K562 (cell line): ENCODE results near the gene TP63. TPM values are rescaled to one million over a fixed set of nuclear protein-coding genes. Genes with fewer than 3 reads are reported as not detected.

ENCODE experiments used
- ATAC-seq: fragments of 200-7000 bp; cut with Tn5 transposase; 3 replicates; pipeline ENCODE4 v1.9.1; 2020; ENCODE audit warnings: moderate library complexity
- BruUV-seq: library from RNA; stranded (reverse); fragments of 400-500 nt; replicated peaks from 2 replicates; lab custom pipeline; 2021; lab: Mats Ljungman, UMichigan
- CTCF ChIA-PET: fragments of 300-600 bp; formaldehyde crosslinking; extraction: SDS; loops from one replicate; lab custom pipeline; 2021; ENCODE audit warnings: low intra/inter-chr PET ratio; lab: Yijun Ruan, JAX
- POLR2A ChIA-PET: fragments of 300-600, 350-650 bp; sonication (Branson Sonifier 250); formaldehyde crosslinking; extraction: SDS; loops from one replicate; lab custom pipeline; 2021; ENCODE audit warnings: antibody characterized with exemption, inconsistent platforms; lab: Yijun Ruan, JAX
- DNase-seq, 4 experiments: peaks; one replicate each; pipeline versions ENCODE4 v3.0.0 to v3.0.0-alpha.2; 2011 to 2018; ENCODE audit warnings: low spot score in 3 of 4, mixed read lengths in 3 of 4; ENCODE audit errors: extremely low read depth in 1 of 4
- FAIRE-seq: peaks from 2 replicates; lab custom pipeline; 2011; peaks lifted over from hg19 to GRCh38; lab: Jason Lieb, UNC
- H2AFZ ChIP-seq: 2 replicates; pipeline ENCODE4 v1.6.0; 2011; ENCODE audit warnings: low read depth, low read length, control low read depth, inconsistent platforms
- H3K27ac ChIP-seq: fragments of 200-600 bp; 3 replicates; pipeline ENCODE4 v1.8.0; 2011; ENCODE audit warnings: low read depth, mild to moderate bottlenecking, control low read depth, inconsistent platforms, low read length, moderate library complexity, mixed read lengths; ENCODE audit errors: extremely low read depth
- H3K27me3 ChIP-seq, 2 experiments: fragments of 300-600 bp in 1 of 2; 2 replicates in 1 of 2; 3 replicates in 1 of 2; pipeline versions ENCODE4 v1.6.0 to v1.8.0; 2011; ENCODE audit warnings: inconsistent platforms in 2 of 2, low read length in 2 of 2, mild to moderate bottlenecking in 1 of 2, mixed read lengths in 1 of 2, moderate library complexity in 1 of 2; ENCODE audit not compliant: control insufficient read depth in 2 of 2, insufficient read depth in 2 of 2
- H3K36me3 ChIP-seq: fragments of 300-600 bp; 3 replicates; pipeline ENCODE4 v1.8.0; 2011; ENCODE audit warnings: mild to moderate bottlenecking, low read length, inconsistent platforms; ENCODE audit not compliant: control insufficient read depth, insufficient read depth
- H3K4me1 ChIP-seq, 2 experiments: fragments of 200-600 bp in 1 of 2; replicated peaks in 1 of 2; 2 replicates in 1 of 2; 3 replicates in 1 of 2; pipeline versions ENCODE4 v1.5.1 to v1.8.0; 2011; ENCODE audit warnings: inconsistent platforms in 2 of 2, low read length in 2 of 2, mild to moderate bottlenecking in 1 of 2, mixed read lengths in 1 of 2, moderate library complexity in 1 of 2; ENCODE audit not compliant: control insufficient read depth in 2 of 2, insufficient read depth in 2 of 2
- H3K4me2 ChIP-seq: 2 replicates; pipeline ENCODE4 v1.6.1; 2011; ENCODE audit warnings: low read length, control low read depth, inconsistent platforms, mixed read lengths; ENCODE audit not compliant: insufficient read depth
- H3K4me3 ChIP-seq: fragments of 200-600 bp; sonication (generic), shearing (Covaris generic); 2 replicates; pipeline ENCODE4 v1.5.1; 2016; ENCODE audit warnings: control low read depth, inconsistent platforms
- H3K79me2 ChIP-seq: fragments of 200-600 bp; 3 replicates; pipeline ENCODE4 v1.8.0; 2011; ENCODE audit warnings: low read length, inconsistent platforms; ENCODE audit not compliant: control insufficient read depth, insufficient read depth
- H3K9ac ChIP-seq, 2 experiments: 2 replicates each; pipeline versions ENCODE4 v1.6.0 to v1.6.1; 2011; ENCODE audit warnings: low read depth in 2 of 2, low read length in 2 of 2, control low read depth in 1 of 2, inconsistent platforms in 1 of 2, mild to moderate bottlenecking in 1 of 2, mixed read lengths in 1 of 2; ENCODE audit not compliant: insufficient read depth in 1 of 2
- H3K9me1 ChIP-seq: one replicate; pipeline ENCODE4 v1.6.0; 2011; ENCODE audit warnings: inconsistent platforms, mild to moderate bottlenecking, low read length, moderate library complexity; ENCODE audit not compliant: control insufficient read depth, insufficient read depth
- H3K9me3 ChIP-seq: replicated peaks from 2 replicates; pipeline ENCODE4 v1.5.1; 2011; ENCODE audit warnings: low read depth, low read length, inconsistent platforms; ENCODE audit not compliant: control insufficient read depth, insufficient read depth
- H4K20me1 ChIP-seq: replicated peaks from 2 replicates; pipeline ENCODE4 v1.6.1; 2011; ENCODE audit warnings: low read length, inconsistent platforms, mixed read lengths; ENCODE audit not compliant: control insufficient read depth, insufficient read depth
- CBFA2T3 ChIP-seq: fragments of 450-650 bp; IDR thresholded peaks from 2 replicates; pipeline ENCODE4 v1.6.1; 2017
- HNRNPLL ChIP-seq: fragments of 200-400 bp; formaldehyde crosslinking; IDR thresholded peaks from 2 replicates; pipeline ENCODE4 v1.6.1; 2017; ENCODE audit warnings: low read length, low read depth, mild to moderate bottlenecking; ENCODE audit not compliant: poor library complexity, severe bottlenecking
- MNT ChIP-seq, 2 experiments: fragments of 450-650 bp; conservative IDR thresholded peaks; 2 replicates each; pipeline ENCODE4 v1.6.1; 2017; ENCODE audit warnings: mild to moderate bottlenecking in 2 of 2, moderate library complexity in 2 of 2
- PTRF ChIP-seq: fragments of 450-650 bp; IDR thresholded peaks from 2 replicates; pipeline ENCODE4 v1.6.1; 2016; ENCODE audit warnings: mild to moderate bottlenecking, missing genetic modification characterization, missing compliant biosample characterization
- RFX7 ChIP-seq: fragments of 250-450 bp; sonication (Bioruptor Pico); IDR thresholded peaks from 2 replicates; pipeline ENCODE4 v1.5.1; 2021; ENCODE audit warnings: mild to moderate bottlenecking
- SIX5 ChIP-seq, 2 experiments: IDR thresholded peaks; 2 replicates each; pipeline ENCODE4 v1.6.1; 2011; ENCODE audit warnings: low read length in 2 of 2, borderline replicate concordance in 1 of 2, low read depth in 1 of 2, mild to moderate bottlenecking in 1 of 2, moderate library complexity in 1 of 2; ENCODE audit not compliant: insufficient read depth in 1 of 2
- XRCC5 ChIP-seq: fragments of 200-400 bp; formaldehyde crosslinking; IDR thresholded peaks from 2 replicates; pipeline ENCODE4 v1.6.1; 2017; ENCODE audit warnings: low read depth, mild to moderate bottlenecking, low read length
- ZNF224 ChIP-seq: sonication (generic); formaldehyde crosslinking; IDR thresholded peaks from 2 replicates; pipeline ENCODE4 v1.8.0; 2022; ENCODE audit warnings: mild to moderate bottlenecking, missing genetic modification reagents
- ZNF561 ChIP-seq: fragments of 450-650 bp; formaldehyde crosslinking; conservative IDR thresholded peaks from 2 replicates; pipeline ENCODE4 v1.4.0; 2020; ENCODE audit warnings: mild to moderate bottlenecking, moderate library complexity
- ZNF707 ChIP-seq: fragments of 250-450 bp; sonication (Bioruptor Pico); conservative IDR thresholded peaks from 2 replicates; pipeline ENCODE4 v1.8.0; 2022; ENCODE audit warnings: inconsistent platforms, mild to moderate bottlenecking, moderate library complexity
- ZZZ3 ChIP-seq: fragments of 450-650 bp; IDR thresholded peaks from 2 replicates; pipeline ENCODE4 v1.6.1; 2016; ENCODE audit warnings: antibody characterized with exemption, mild to moderate bottlenecking, moderate library complexity
- WGBS: fragments of 100-300 bp; shearing (Covaris generic); methylation state at CpG from one replicate; pipeline ENCODE4 v1.1.6; 2016; ENCODE audit warnings: low coverage, mixed read lengths; ENCODE audit not compliant: insufficient coverage; ENCODE audit errors: missing lambda C conversion rate; 5-methylcytosine and 5-hydroxymethylcytosine counted together
- in situ Hi-C: fragments of 300-500 bp; cut with MboI; formaldehyde crosslinking; loops from 4 replicates; pipeline ENCODE4 v1.15.0; 2018; ENCODE audit warnings: inconsistent platforms, mixed read lengths
- intact Hi-C: fragments of 100-400 bp; cut with micrococcal nuclease; formaldehyde crosslinking; loops from 2 replicates; pipeline ENCODE4 v1.14.2; 2022
- polyA plus RNA-seq, 8 experiments: library from polyadenylated mRNA; depleted of rRNA in 4 of 8; stranded (reverse) in 5 of 8; unstranded in 3 of 8; fragments of >200 nt; fragmentation: Nextera tagmentation in 2 of 8; fragmentation: Illumina TruSeq in 1 of 8; extraction: Ambion mirVana in 2 of 8; extraction: Trizol in 1 of 8; gene quantifications; 2 replicates each; pipeline versions ENCODE4 v1.2.1 to v1.2.3, GENCODE V29; 2011 to 2014; ENCODE audit warnings: inconsistent platforms in 1 of 8, missing spikeins in 1 of 8
- total RNA-seq, 7 experiments: library from RNA; depleted of rRNA in 6 of 7; stranded (reverse); fragments of >200 nt in 6 of 7; fragmentation: Illumina TruSeq in 2 of 7; extraction: Trizol in 2 of 7; gene quantifications; 2 replicates each; pipeline versions ENCODE4 v1.2.1 to v1.2.3, GENCODE V29; 2011 to 2021; ENCODE audit warnings: low replicate concordance in 1 of 7
- TF ChIP-seq, protein P1 (sequence below): fragments of 450-650 bp; IDR thresholded peaks from 2 replicates; pipeline ENCODE4 v1.6.1; 2018; ENCODE audit not compliant: partially characterized antibody
- TF ChIP-seq, protein P2 (sequence below): sonication (generic); formaldehyde crosslinking; IDR thresholded peaks from 2 replicates; pipeline ENCODE4 v1.8.0; 2022; ENCODE audit warnings: mild to moderate bottlenecking, missing genetic modification reagents

TP63 gene
- total and polyA plus RNA-seq, 9 of the 15 experiments (the other 6 are each of a cell fraction or from before 2014, with no cell fraction given): 0.32 to 1.4 (median 0.50) TPM

GRCh38 chr3:189841473-189842205 lies 210.4 kb downstream of the TP63 start:
- Histone ChIP-seq H3K4me3 (no peak overlapping the region), H3K4me1 (no peaks in the 10 kb centered on the region), H3K9me1 (no peaks in the 10 kb centered on the region), H3K79me2 (no peaks in the 10 kb centered on the region), H4K20me1 (no peaks in the 10 kb centered on the region), H2AFZ (no peak overlapping the region), H3K4me2 (no peak overlapping the region), H3K27me3 (no peaks in the 10 kb centered on the region), H3K27ac (no peak overlapping the region), H3K9me3 (no peaks in the 10 kb centered on the region; the same call in 1 of the 2 replicates), H3K36me3 (no peaks in the 10 kb centered on the region), H3K9ac (no peak overlapping the region)
- intact Hi-C loops (no loop called here), in situ Hi-C loops (no loop called here)
- no peak for DNase-seq
- CTCF ChIA-PET: no interaction called here
- POLR2A ChIA-PET: no interaction called here
- no TSS peak for BruUV-seq
- 3% methylated on average over 12 of the region's 13 CpGs for WGBS
- FAIRE-seq: no peak
- no peak for ATAC-seq
- TF ChIP-seq, protein P1, sequence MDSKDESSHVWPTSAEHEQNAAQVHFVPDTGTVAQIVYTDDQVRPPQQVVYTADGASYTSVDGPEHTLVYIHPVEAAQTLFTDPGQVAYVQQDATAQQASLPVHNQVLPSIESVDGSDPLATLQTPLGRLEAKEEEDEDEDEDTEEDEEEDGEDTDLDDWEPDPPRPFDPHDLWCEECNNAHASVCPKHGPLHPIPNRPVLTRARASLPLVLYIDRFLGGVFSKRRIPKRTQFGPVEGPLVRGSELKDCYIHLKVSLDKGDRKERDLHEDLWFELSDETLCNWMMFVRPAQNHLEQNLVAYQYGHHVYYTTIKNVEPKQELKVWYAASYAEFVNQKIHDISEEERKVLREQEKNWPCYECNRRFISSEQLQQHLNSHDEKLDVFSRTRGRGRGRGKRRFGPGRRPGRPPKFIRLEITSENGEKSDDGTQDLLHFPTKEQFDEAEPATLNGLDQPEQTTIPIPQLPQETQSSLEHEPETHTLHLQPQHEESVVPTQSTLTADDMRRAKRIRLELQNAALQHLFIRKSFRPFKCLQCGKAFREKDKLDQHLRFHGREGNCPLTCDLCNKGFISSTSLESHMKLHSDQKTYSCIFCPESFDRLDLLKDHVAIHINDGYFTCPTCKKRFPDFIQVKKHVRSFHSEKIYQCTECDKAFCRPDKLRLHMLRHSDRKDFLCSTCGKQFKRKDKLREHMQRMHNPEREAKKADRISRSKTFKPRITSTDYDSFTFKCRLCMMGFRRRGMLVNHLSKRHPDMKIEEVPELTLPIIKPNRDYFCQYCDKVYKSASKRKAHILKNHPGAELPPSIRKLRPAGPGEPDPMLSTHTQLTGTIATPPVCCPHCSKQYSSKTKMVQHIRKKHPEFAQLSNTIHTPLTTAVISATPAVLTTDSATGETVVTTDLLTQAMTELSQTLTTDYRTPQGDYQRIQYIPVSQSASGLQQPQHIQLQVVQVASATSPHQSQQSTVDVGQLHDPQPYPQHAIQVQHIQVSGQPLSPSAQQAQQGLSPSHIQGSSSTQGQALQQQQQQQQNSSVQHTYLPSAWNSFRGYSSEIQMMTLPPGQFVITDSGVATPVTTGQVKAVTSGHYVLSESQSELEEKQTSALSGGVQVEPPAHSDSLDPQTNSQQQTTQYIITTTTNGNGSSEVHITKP: no peak
- TF ChIP-seq PTRF (no peak), ZZZ3 (no peak), ZNF561 (no peak), CBFA2T3 (no peak), HNRNPLL (no peak), SIX5 (IDR thresholded peaks at IDR 0.05; ENCODE audit: borderline replicate concordance in 1 of 2, insufficient read depth in 1 of 2, low read depth in 1 of 2, low read length in 2 of 2) (no peak), MNT (conservative IDR thresholded peaks at IDR 0.05) (no peak), RFX7 (CRISPR knock-in tag) (no peak), ZNF224 (no peak), ZNF707 (no peak), XRCC5 (no peak)
- TF ChIP-seq, protein P2, sequence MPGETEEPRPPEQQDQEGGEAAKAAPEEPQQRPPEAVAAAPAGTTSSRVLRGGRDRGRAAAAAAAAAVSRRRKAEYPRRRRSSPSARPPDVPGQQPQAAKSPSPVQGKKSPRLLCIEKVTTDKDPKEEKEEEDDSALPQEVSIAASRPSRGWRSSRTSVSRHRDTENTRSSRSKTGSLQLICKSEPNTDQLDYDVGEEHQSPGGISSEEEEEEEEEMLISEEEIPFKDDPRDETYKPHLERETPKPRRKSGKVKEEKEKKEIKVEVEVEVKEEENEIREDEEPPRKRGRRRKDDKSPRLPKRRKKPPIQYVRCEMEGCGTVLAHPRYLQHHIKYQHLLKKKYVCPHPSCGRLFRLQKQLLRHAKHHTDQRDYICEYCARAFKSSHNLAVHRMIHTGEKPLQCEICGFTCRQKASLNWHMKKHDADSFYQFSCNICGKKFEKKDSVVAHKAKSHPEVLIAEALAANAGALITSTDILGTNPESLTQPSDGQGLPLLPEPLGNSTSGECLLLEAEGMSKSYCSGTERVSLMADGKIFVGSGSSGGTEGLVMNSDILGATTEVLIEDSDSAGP (CRISPR knock-in tag): no peak
